Neural cell (in vitro differentiated cells): ENCODE measurements around the gene RFX8.

Source experiments
- EP300 ChIP-seq: fragments of 450-650 bp; conservative IDR thresholded peaks from 2 replicates; pipeline ENCODE4 v1.6.1; 2014; ENCODE audit warnings: antibody characterized with exemption, mild to moderate bottlenecking, moderate library complexity; ENCODE audit not compliant: poor library complexity, severe bottlenecking
- EZH2 ChIP-seq: fragments of 200-600, 300-800 bp; shearing (Covaris generic), sonication (generic); IDR thresholded peaks from 2 replicates; pipeline ENCODE4 v1.6.1; 2014; ENCODE audit warnings: antibody characterized with exemption, low read length, borderline replicate concordance, mild to moderate bottlenecking; ENCODE audit not compliant: insufficient read depth, poor library complexity, severe bottlenecking
- MXI1 ChIP-seq: fragments of 450-650 bp; conservative IDR thresholded peaks from 2 replicates; pipeline ENCODE4 v1.6.1; 2014; ENCODE audit warnings: antibody characterized with exemption, mild to moderate bottlenecking; ENCODE audit not compliant: poor library complexity, severe bottlenecking
- POLR2AphosphoS5 ChIP-seq: IDR thresholded peaks from 2 replicates; pipeline ENCODE4 v1.6.1; 2012
- RAD21 ChIP-seq: fragments of 450-650 bp; conservative IDR thresholded peaks from 2 replicates; pipeline ENCODE4 v1.6.1; 2014; ENCODE audit warnings: antibody characterized with exemption, mild to moderate bottlenecking, moderate library complexity
- REST ChIP-seq: IDR thresholded peaks from 2 replicates; pipeline ENCODE4 v1.6.1; 2012; ENCODE audit warnings: borderline replicate concordance
- SMC3 ChIP-seq: fragments of 450-650 bp; conservative IDR thresholded peaks from 2 replicates; pipeline ENCODE4 v1.6.1; 2014; ENCODE audit warnings: antibody characterized with exemption, mild to moderate bottlenecking, moderate library complexity; ENCODE audit not compliant: poor library complexity
- TAF1 ChIP-seq: IDR thresholded peaks from 2 replicates; pipeline ENCODE4 v1.6.1; 2012; ENCODE audit warnings: low read depth
- TF ChIP-seq, protein P1 (sequence below): fragments of 450-650 bp; IDR thresholded peaks from 2 replicates; pipeline ENCODE4 v1.5.1; 2014; ENCODE audit warnings: antibody characterized with exemption, mild to moderate bottlenecking, moderate library complexity; ENCODE audit not compliant: poor library complexity, severe bottlenecking

GRCh38 chr2:101469863-101470262 lies 5.0 kb downstream of the RFX8 start:
- TF ChIP-seq SMC3 = no peak
- no peak for TF ChIP-seq MXI1
- TF ChIP-seq, protein P1, sequence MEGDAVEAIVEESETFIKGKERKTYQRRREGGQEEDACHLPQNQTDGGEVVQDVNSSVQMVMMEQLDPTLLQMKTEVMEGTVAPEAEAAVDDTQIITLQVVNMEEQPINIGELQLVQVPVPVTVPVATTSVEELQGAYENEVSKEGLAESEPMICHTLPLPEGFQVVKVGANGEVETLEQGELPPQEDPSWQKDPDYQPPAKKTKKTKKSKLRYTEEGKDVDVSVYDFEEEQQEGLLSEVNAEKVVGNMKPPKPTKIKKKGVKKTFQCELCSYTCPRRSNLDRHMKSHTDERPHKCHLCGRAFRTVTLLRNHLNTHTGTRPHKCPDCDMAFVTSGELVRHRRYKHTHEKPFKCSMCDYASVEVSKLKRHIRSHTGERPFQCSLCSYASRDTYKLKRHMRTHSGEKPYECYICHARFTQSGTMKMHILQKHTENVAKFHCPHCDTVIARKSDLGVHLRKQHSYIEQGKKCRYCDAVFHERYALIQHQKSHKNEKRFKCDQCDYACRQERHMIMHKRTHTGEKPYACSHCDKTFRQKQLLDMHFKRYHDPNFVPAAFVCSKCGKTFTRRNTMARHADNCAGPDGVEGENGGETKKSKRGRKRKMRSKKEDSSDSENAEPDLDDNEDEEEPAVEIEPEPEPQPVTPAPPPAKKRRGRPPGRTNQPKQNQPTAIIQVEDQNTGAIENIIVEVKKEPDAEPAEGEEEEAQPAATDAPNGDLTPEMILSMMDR = no peak
- TF ChIP-seq RAD21 = no peak
- TF ChIP-seq REST = no peak
- TF ChIP-seq POLR2AphosphoS5 = no peak
- no peak for TF ChIP-seq TAF1
- TF ChIP-seq EP300 = no peak
- TF ChIP-seq EZH2 = no peak
